Testis (tissue), 2 donors: ENCODE measurements around the gene C6orf15.

ENCODE experiments used
- CTCF ChIP-seq, 3 experiments: fragments of 450-650 bp in 2 of 3; fragments of 200-600 bp in 1 of 3; sonication (generic) in 1 of 3; IDR thresholded peaks; one replicate each; pipeline ENCODE4 v1.5.1; 2016 to 2019; ENCODE audit warnings: antibody characterized with exemption in 3 of 3, mild to moderate bottlenecking in 2 of 3, moderate library complexity in 1 of 3
- POLR2A ChIP-seq: fragments of 450-650 bp; IDR thresholded peaks from one replicate; pipeline ENCODE4 v1.6.1; 2017; ENCODE audit warnings: antibody characterized with exemption, mild to moderate bottlenecking, moderate library complexity

GRCh38 chr6:31161216-31162126, 49.1 kb upstream of the C6orf15 start:
- TF ChIP-seq CTCF (IDR thresholded peaks at IDR 0.05) (no peak), POLR2A (no peak)
